Ovary (tissue), 3 donors: ENCODE data around the gene TSPAN5.

Experiments used
- CTCF ChIP-seq, 3 donors: fragments of 450-650 bp in 2 of 3; fragments of 200-600 bp in 1 of 3; IDR thresholded peaks; one replicate each; pipeline versions ENCODE4 v1.5.1 to v1.8.0; 2016 to 2022; ENCODE audit warnings: antibody characterized with exemption in 3 of 3, mild to moderate bottlenecking in 1 of 3
- POLR2A ChIP-seq: fragments of 450-650 bp; IDR thresholded peaks from one replicate; pipeline ENCODE4 v1.6.1; 2017; ENCODE audit warnings: antibody characterized with exemption, mild to moderate bottlenecking, moderate library complexity
- donor health status: DM: no; HTN: no; CAD: no.

DNA sequence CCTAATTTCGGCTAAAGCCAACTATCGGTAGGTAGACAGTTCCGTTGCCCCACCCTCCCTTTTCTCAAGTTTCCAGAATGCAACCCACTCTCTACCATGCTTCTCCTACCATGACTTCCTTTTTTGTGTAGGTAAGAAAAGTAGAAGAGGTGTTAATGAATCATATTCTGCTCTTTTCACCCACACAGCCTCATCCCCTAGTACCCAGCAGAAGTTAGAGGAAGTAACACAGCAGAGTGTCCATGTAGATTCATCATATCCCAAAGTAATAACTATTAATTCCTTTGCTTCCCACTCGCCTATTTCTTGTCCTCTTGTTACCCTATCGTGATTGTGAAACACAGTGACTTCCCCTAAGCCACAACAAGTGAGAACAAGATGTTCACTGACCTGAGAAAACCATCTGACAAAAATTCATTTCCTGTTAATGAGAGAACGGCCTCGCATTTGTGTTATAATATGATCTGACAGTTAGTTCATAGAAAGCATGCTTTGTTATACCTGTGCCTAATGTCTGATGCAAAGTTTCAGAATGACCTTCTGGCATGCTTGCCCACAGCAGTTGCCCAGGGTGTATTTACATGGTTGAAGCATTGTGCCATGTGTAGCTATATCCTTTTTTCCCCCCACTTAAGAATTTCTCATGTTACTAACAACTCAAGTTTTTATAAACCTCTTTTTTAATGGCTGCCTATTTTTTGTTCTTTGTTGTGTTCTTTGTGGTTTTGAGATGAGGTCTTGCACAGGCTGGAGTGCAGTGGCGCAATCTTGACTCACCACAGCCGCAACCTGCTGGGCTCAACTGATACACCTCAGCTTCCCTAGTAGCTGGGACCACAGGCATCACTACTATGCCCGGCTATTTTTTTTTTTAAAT is 211.7 kb downstream of the TSPAN5 start:
- no peak for TF ChIP-seq CTCF (IDR thresholded peaks at IDR 0.05)
- no peak for TF ChIP-seq POLR2A
